WTC11 (cell line): Measurements from ENCODE around the gene CACNA2D4.

ENCODE experiments used
- CREB1 ChIP-seq: sonication (generic); formaldehyde crosslinking; IDR thresholded peaks from 2 replicates; pipeline ENCODE4 v1.8.0; 2023; ENCODE audit warnings: mild to moderate bottlenecking, missing genetic modification reagents
- CREM ChIP-seq: sonication (generic); formaldehyde crosslinking; IDR thresholded peaks from 2 replicates; pipeline ENCODE4 v1.8.1; 2022; ENCODE audit warnings: mild to moderate bottlenecking, missing genetic modification reagents, moderate library complexity
- JUN ChIP-seq: sonication (generic); formaldehyde crosslinking; IDR thresholded peaks from 2 replicates; pipeline ENCODE4 v1.8.0; 2023; ENCODE audit warnings: mild to moderate bottlenecking, missing genetic modification reagents
- TF ChIP-seq, protein P1 (sequence below): fragments of 200-600 bp; IDR thresholded peaks from 2 replicates; pipeline ENCODE4 v1.8.0; 2022; ENCODE audit warnings: antibody characterized with exemption
- TF ChIP-seq, protein P2 (sequence below): sonication (generic); formaldehyde crosslinking; IDR thresholded peaks from 2 replicates; pipeline ENCODE4 v1.8.1; 2023; ENCODE audit warnings: mild to moderate bottlenecking, missing genetic modification reagents
- TF ChIP-seq, protein P3 (sequence below): sonication (generic); formaldehyde crosslinking; IDR thresholded peaks from 2 replicates; pipeline ENCODE4 v1.8.0; 2022; ENCODE audit warnings: mild to moderate bottlenecking, missing genetic modification reagents
- TF ChIP-seq, protein P4 (sequence below): sonication (generic); formaldehyde crosslinking; conservative IDR thresholded peaks from 2 replicates; pipeline ENCODE4 v1.8.1; 2022; ENCODE audit warnings: mild to moderate bottlenecking, missing genetic modification reagents

DNA sequence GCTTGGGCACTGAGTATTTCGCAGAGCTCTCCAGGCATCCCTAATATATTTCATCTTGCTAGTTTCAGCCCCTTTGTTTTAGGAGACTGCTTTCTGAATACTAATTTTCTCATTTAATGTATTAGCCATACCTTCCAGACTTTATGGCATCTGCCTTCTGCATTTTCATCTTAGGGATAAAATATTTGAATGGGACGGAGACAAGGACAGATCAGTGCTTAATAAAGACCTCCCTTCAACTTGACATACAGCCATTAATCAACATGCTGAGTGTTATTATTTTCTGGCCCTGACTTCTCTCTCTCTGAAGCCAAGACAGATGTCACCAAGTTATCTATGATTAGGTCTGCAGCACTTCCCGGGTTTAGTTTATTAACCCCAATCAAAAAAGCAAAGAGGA is 42.4 kb downstream of the CACNA2D4 start:
- TF ChIP-seq, protein P1, sequence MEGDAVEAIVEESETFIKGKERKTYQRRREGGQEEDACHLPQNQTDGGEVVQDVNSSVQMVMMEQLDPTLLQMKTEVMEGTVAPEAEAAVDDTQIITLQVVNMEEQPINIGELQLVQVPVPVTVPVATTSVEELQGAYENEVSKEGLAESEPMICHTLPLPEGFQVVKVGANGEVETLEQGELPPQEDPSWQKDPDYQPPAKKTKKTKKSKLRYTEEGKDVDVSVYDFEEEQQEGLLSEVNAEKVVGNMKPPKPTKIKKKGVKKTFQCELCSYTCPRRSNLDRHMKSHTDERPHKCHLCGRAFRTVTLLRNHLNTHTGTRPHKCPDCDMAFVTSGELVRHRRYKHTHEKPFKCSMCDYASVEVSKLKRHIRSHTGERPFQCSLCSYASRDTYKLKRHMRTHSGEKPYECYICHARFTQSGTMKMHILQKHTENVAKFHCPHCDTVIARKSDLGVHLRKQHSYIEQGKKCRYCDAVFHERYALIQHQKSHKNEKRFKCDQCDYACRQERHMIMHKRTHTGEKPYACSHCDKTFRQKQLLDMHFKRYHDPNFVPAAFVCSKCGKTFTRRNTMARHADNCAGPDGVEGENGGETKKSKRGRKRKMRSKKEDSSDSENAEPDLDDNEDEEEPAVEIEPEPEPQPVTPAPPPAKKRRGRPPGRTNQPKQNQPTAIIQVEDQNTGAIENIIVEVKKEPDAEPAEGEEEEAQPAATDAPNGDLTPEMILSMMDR = no peak
- TF ChIP-seq, protein P2, sequence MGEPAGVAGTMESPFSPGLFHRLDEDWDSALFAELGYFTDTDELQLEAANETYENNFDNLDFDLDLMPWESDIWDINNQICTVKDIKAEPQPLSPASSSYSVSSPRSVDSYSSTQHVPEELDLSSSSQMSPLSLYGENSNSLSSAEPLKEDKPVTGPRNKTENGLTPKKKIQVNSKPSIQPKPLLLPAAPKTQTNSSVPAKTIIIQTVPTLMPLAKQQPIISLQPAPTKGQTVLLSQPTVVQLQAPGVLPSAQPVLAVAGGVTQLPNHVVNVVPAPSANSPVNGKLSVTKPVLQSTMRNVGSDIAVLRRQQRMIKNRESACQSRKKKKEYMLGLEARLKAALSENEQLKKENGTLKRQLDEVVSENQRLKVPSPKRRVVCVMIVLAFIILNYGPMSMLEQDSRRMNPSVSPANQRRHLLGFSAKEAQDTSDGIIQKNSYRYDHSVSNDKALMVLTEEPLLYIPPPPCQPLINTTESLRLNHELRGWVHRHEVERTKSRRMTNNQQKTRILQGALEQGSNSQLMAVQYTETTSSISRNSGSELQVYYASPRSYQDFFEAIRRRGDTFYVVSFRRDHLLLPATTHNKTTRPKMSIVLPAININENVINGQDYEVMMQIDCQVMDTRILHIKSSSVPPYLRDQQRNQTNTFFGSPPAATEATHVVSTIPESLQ (CRISPR knock-in tag) = no peak
- TF ChIP-seq, protein P3, sequence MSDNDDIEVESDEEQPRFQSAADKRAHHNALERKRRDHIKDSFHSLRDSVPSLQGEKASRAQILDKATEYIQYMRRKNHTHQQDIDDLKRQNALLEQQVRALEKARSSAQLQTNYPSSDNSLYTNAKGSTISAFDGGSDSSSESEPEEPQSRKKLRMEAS (CRISPR knock-in tag) = no peak
- TF ChIP-seq, protein P4, sequence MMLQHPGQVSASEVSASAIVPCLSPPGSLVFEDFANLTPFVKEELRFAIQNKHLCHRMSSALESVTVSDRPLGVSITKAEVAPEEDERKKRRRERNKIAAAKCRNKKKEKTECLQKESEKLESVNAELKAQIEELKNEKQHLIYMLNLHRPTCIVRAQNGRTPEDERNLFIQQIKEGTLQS (CRISPR knock-in tag) = no peak
- TF ChIP-seq CREM (CRISPR knock-in tag) (no peak), CREB1 (CRISPR knock-in tag) (no peak), JUN (CRISPR knock-in tag) (no peak)
